Peyer's patch (tissue), 4 donors: Measurements from ENCODE around the gene MSANTD1. TPM values are rescaled to one million over a fixed set of nuclear protein-coding genes. Genes with fewer than 3 reads are reported as not detected.

Experiments
- DNase-seq, 3 donors: peaks; one replicate each; pipeline ENCODE4 v3.0.0-alpha.2; 2017 to 2019
- H3K27ac ChIP-seq, 4 donors: fragments of 200-600 bp; sonication (generic); one replicate each; pipeline ENCODE4 v1.5.1; 2016 to 2019
- H3K27me3 ChIP-seq, 2 donors: fragments of 200-600 bp; sonication (generic); one replicate each; pipeline ENCODE4 v1.5.1; 2019
- H3K36me3 ChIP-seq, 3 donors: fragments of 200-600 bp; sonication (generic); one replicate each; pipeline ENCODE4 v1.5.1; 2016 to 2019
- H3K4me1 ChIP-seq, 4 donors: fragments of 200-600 bp; sonication (generic); one replicate each; pipeline ENCODE4 v1.5.1; 2016 to 2019
- H3K4me3 ChIP-seq, 4 donors: fragments of 200-600 bp; sonication (generic); 1 replicate in 3 of 4; 2 replicates in 1 of 4; pipeline ENCODE4 v1.5.1; 2016 to 2019; ENCODE audit warnings: mild to moderate bottlenecking in 1 of 4
- H3K9me3 ChIP-seq, 4 donors: fragments of 200-600 bp; sonication (generic); one replicate each; pipeline ENCODE4 v1.5.1; 2016 to 2019; ENCODE audit warnings: mild to moderate bottlenecking in 1 of 4
- POLR2A ChIP-seq, 2 donors: fragments of 450-650 bp; IDR thresholded peaks; one replicate each; pipeline ENCODE4 v1.5.1; 2017; ENCODE audit warnings: antibody characterized with exemption in 2 of 2, mild to moderate bottlenecking in 2 of 2, moderate library complexity in 2 of 2
- total RNA-seq, 4 donors: library from RNA; depleted of rRNA; stranded (reverse); fragments of >200 nt; gene quantifications; one replicate each; pipeline ENCODE4 v1.1.0, GENCODE V29; 2016
- TF ChIP-seq, protein P1 (sequence below), 6 experiments: fragments of 450-650 bp in 4 of 6; fragments of 200-600 bp in 2 of 6; sonication (generic) in 1 of 6; IDR thresholded peaks; one replicate each; pipeline ENCODE4 v1.5.1; 2017 to 2019; ENCODE audit warnings: antibody characterized with exemption in 6 of 6, mild to moderate bottlenecking in 3 of 6, moderate library complexity in 1 of 6

MSANTD1 gene
- total RNA-seq, 4 donors from 2014 or later = 0.35 to 2.5 (median 1.5) TPM

DNA sequence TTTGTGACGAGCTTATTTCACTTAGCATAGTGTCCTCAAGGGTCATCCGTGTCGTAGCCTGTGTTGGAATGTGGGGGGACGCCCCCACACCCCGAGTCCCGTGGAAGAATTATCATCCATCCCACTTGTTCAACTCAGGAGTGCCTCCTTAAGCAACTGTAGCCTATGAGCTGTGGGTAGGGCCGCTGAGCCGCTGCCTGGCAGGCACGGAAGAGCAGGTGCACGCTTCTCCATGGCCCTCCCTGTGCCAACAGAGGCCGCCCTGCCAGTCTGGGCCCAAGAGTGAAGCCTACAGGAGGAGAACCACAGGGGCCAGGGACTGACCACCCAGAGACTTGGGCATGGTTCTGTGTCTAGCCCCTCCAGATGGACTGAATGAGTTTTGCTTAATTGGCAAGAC is 41.5 kb downstream of the MSANTD1 start:
- H3K36me3 ChIP-seq = no peaks in the 10 kb centered on the region
- TF ChIP-seq POLR2A (IDR thresholded peaks at IDR 0.05) = no peak
- TF ChIP-seq, protein P1, sequence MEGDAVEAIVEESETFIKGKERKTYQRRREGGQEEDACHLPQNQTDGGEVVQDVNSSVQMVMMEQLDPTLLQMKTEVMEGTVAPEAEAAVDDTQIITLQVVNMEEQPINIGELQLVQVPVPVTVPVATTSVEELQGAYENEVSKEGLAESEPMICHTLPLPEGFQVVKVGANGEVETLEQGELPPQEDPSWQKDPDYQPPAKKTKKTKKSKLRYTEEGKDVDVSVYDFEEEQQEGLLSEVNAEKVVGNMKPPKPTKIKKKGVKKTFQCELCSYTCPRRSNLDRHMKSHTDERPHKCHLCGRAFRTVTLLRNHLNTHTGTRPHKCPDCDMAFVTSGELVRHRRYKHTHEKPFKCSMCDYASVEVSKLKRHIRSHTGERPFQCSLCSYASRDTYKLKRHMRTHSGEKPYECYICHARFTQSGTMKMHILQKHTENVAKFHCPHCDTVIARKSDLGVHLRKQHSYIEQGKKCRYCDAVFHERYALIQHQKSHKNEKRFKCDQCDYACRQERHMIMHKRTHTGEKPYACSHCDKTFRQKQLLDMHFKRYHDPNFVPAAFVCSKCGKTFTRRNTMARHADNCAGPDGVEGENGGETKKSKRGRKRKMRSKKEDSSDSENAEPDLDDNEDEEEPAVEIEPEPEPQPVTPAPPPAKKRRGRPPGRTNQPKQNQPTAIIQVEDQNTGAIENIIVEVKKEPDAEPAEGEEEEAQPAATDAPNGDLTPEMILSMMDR (IDR thresholded peaks at IDR 0.05) = no peak
- no peak overlapping the region for H3K4me3 ChIP-seq
- DNase-seq = no peak
- no peak overlapping the region for H3K27ac ChIP-seq
- H3K27me3 ChIP-seq = no peaks in the 10 kb centered on the region
- H3K4me1 ChIP-seq = peaks cover 0 to 22% (median 15%) of the 10 kb centered on the region in 4 donors
- H3K9me3 ChIP-seq = no peaks in the 10 kb centered on the region

DNA sequence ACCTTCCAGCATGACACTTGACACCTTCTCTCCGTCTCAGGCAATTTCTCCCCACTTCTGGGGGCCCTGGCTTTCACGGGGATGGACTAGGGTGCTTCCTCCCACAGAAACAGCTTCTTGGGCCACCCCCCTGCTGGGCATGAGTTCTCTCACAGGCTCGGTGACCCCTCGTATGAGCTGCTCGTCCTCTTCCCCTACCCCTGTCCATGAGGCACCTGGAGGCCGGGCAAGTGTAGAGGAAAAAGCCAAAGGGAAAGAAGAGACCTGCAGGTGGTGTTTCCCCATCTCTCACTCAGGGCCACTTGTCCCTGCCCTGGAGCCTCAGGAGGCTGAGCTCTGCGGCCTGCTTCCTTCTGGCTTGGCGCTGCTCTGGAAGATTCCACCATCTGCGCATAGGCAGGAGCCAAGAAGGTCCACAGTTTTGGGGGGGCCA is 41.9 kb downstream of the MSANTD1 start:
- Histone ChIP-seq H3K4me3 (peak overlapping the region in 1 of 4 donors; percentile 91), H3K4me1 (peaks cover 0 to 22% (median 13%) of the 10 kb centered on the region in 4 donors), H3K27ac (peak overlapping the region in 2 of 4 donors; percentile 95 to 97), H3K9me3 (no peaks in the 10 kb centered on the region), H3K27me3 (no peaks in the 10 kb centered on the region), H3K36me3 (no peaks in the 10 kb centered on the region)
- DNase-seq = no peak
- no peak for TF ChIP-seq POLR2A (IDR thresholded peaks at IDR 0.05)
- TF ChIP-seq, protein P1 (IDR thresholded peaks at IDR 0.05) = no peak

DNA sequence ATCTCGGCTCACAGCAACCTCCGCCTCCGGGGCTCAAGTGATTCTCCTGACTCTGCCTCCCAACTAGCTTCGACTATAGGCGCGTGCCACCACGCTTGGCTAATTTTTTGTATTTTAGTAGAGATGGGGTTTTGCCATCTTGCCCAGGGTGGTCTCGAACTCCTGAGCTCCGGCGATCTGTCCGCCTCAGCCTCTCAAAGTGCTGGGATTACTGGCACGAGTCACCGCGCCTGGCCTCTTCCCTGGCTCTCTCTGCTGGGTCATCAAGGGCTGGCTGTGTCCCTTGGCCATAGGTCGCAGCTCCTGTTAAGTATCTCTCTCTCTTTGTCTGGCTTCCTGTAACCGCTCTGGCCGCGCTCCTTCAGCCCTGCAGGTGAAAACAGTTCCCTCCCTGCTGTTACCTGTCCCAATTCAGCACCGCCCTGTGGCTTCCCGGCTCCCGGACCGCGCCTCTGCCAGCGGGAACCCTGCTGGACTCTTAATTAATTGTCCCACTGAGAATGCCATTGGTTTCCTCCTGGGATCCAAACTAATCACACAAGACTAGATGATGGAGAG is 42.5 kb downstream of the MSANTD1 start:
- peaks cover 0 to 22% (median 10%) of the 10 kb centered on the region in 4 donors for H3K4me1 ChIP-seq
- no peaks in the 10 kb centered on the region for H3K9me3 ChIP-seq
- no peaks in the 10 kb centered on the region for H3K27me3 ChIP-seq
- DNase-seq = peak in 2 of 3 donors; percentile 71 to 79
- H3K36me3 ChIP-seq = no peaks in the 10 kb centered on the region
- peak overlapping the region; percentile 71 to 91 (median 76) for H3K4me3 ChIP-seq
- peak in 1 of 2 donors; percentile 42 for TF ChIP-seq POLR2A (IDR thresholded peaks at IDR 0.05)
- TF ChIP-seq, protein P1 (IDR thresholded peaks at IDR 0.05) = no peak
- H3K27ac ChIP-seq = peak overlapping the region; percentile 69 to 97 (median 92)

- H3K9me3 ChIP-seq = no peaks in the 10 kb centered on the region
- TF ChIP-seq, protein P1 (IDR thresholded peaks at IDR 0.05) = peak in 1 of 6 experiments; percentile 5
- no peak for TF ChIP-seq POLR2A (IDR thresholded peaks at IDR 0.05)
- peak overlapping the region; percentile 71 to 91 (median 76) for H3K4me3 ChIP-seq
- H3K36me3 ChIP-seq = no peaks in the 10 kb centered on the region
- peak overlapping the region; percentile 69 to 97 (median 92) for H3K27ac ChIP-seq
- peaks cover 0 to 22% (median 7%) of the 10 kb centered on the region in 4 donors for H3K4me1 ChIP-seq
- peak; percentile 41 to 85 (median 77) for DNase-seq
- H3K27me3 ChIP-seq = no peaks in the 10 kb centered on the region
Observed at GRCh38 chr4:3291969-3292570, 43.1 kb downstream of the MSANTD1 start.

DNA sequence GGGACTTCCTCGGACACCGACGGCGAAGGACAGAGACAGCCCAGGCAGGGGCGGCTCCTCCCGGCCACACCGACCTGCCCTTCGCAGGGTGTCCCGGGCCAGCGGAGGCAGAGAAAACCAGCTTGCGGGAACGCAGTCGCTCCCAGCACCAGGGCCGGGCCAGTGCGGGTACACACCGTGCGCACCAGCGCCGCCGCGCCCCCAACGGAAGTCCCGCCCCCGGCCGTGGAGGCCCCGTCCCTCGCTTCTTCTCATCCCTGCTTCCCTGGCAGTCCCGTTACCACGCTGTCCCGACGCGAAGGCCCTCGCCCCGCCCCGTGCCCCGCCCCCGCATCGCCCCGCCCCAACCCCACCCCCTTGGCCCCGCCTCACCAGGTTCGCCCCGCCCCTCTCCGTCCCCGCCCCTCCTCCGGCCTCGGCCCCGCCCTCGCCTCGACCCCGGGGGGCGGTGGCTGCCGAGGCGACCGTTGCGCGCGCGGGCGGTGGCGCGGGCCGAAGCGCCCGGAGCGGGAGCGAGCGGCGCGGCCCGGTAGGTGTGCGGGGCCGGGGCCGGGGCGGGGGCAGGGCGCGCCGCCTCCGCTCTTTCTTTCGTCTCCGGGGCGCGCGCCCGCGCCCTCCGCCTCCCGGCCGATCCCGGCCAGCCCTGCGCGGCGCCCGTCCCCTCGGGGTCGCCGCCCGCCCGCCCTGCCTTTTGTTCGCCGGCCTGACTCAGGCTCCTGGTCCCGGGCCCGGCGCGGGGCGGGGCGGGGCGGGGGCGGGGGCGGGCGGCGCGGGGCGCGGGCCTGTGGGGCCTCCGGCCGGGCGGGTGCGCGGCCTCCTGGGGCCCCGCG is 43.8 kb downstream of the MSANTD1 start, which contains the start of gene RGS12:
Gene RGS12, plus strand, starts transcription at position 451 of the 830 bp plus-strand sequence. CDS start 23,150 bp downstream, outside the sequence.
- TF ChIP-seq POLR2A (IDR thresholded peaks at IDR 0.05) = peak; percentile 85 to 94
- TF ChIP-seq, protein P1 (IDR thresholded peaks at IDR 0.05) = no peak
- H3K27ac ChIP-seq = peak within 1 kb of the TSS; percentile 69 to 97 (median 92)
- no peaks in the 10 kb centered on the region for H3K9me3 ChIP-seq
- H3K4me1 ChIP-seq = peaks cover 0 to 22% (median 7%) of the 10 kb centered on the region in 4 donors
- H3K4me3 ChIP-seq = peak within 1 kb of the TSS; percentile 71 to 91 (median 76)
- peak; percentile 85 to 99 (median 97) for DNase-seq
- H3K36me3 ChIP-seq = no peaks in the 10 kb centered on the region
- no peaks in the 10 kb centered on the region for H3K27me3 ChIP-seq
